ENCODE results near the gene NECAP2.
"Not testable (repeated sequence)": the region's sequence is repeated elsewhere in the genome, so short reads cannot be mapped to it uniquely, and the experiment has no call there.

NECAP2 gene

DNA sequence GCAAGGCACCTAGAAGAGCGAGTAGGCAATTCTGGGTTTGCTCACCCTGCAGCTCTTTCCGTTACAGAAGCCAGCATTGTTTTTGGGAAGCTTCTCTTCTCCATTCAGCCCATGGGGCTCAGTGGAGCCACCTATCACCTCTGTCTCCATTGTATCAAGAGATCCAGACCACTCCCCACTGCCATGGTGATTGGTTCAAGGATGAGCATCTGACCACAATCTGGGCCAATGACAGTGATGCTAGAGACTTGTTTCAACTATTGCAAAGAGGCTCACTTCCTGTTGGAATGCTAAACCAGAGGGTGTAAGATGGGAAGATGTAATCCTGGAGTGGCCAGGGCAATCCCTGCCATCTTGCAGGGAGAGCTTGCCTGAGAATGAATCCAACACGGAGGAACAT, 9.9 kb upstream of the NECAP2 start:
- DNase-seq (ENCODE audit: low read depth) = peak; percentile 31

DNA sequence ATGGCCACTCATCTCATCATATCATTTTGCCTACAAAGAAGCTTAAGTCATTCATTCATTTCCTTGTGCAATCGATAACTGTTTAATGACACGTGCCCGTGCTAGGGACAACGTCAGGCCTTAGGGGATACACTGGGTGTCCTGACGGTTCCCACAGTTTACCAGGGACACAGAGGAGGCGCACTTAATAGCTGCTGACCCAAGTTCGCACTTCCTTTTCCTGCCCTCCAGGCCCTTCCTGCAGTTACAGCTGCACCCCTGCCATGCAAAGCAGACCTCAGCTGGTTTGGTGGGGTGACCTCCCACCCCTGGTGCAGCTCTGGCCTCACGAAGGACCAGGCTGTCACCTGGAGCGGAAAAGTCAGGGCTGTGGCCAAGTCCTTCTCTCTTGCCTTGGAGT, 7.5 kb upstream of the NECAP2 start:
- no peak for DNase-seq (ENCODE audit: low read depth)

DNA sequence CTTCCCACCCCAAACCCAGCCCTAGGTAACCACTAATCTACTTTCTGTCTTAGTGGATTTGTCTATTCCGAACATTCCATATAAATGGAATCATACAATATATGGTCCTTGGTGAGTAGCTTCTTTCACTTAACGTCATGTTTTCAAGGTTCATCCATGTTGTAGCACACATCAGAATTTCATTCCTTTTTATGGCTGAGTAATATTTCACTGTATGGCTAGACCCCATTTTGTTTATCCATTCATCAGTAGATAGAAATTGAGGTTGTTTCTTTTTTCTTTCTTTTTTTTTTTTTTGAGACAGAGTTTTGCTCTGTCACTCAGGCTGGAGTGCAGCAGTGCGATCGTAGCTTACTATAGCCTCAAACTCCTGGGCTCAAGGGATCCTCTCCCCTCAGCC, 6.5 kb upstream of the NECAP2 start:
- DNase-seq (ENCODE audit: low read depth) = no peak

DNA sequence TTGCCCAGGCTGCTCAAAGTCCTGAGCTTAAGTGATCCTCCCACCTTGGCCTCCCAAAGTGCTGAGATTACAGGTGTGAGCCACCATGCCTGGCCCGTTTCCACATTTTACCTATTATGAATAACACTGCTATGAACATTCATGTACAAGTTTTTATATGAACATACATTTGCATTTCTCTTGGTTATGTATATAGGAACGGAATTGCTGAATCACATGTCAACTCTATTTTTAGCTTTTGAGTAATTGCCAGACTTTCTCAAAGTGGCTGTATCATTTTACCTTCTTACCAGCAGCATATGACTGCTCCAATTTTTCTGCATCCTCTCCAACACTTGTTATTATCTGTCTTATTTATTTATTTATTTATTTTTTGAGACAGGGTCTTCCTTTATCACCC, 6.0 kb upstream of the NECAP2 start:
- DNase-seq (ENCODE audit: low read depth) = peak; percentile 46

DNA sequence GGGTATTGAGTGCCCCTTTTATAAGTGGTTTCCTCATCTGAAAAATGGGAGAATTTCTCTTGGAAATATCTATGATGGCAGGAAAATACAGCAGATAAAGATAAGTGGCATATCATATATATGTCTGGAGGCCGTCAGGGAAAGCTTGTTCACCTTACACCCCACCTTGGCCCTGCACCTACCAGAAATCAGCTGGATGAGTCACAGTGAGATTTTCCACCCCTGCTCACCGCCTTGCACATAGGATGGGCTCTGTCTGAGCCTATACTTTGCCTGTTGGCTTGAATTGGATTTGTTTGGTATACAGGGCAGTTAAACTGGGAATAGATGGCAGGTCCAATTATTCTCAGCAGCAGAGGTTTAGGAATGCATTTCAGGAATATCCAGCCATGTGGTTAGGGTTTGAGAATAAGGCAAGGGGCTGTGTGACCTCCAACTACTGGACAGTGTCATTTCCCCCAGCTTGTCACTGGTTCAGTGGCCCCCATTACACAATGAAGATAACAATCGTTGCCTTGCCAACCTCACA, 3.5 kb upstream of the NECAP2 start, which contains the start of gene SPATA21:
TSS of gene SPATA21 (minus strand) at position 479 of the 529 bp plus-strand sequence. CDS start 6,053 bp downstream, outside the sequence.
- no peak for DNase-seq (ENCODE audit: low read depth)

DNA sequence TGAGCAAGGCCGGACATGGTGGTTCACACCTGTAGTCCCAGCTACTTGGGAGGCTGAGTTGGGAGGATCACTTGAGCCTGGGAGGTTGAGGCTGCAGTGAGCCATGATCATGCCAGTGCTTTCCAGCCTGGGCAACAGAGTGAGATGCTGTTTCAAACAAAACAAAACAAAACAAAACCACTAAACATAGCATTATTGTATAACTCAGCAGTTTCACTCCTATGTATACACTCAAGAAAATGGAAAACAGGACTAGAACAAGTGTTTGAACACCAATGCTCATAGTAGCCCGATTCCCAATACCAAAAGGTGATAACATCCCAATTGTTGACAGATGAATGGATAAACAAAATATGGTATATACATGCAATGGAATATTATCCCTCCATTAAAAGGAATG, 2.0 kb upstream of the NECAP2 start:
- DNase-seq (ENCODE audit: low read depth) = no peak

DNA sequence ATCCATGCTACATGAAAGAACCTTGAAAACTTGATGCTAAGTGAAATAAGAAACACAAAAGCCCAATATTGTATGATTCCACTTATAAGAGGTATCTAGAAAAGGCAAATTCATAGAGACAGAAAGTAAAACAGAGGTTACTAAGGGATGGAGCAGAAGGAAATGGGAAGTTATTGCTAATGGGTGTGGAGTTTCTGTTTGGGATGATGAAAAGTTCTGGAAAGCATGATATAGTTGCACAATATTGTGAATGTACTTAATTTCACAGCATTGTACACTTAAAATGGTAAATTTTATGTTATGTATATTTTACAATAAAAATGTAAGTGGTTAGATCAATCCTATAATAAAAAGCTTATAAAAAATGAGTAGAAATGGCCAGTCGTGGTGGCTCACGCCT, 1.6 kb upstream of the NECAP2 start:
- DNase-seq (ENCODE audit: low read depth) = no peak

DNA sequence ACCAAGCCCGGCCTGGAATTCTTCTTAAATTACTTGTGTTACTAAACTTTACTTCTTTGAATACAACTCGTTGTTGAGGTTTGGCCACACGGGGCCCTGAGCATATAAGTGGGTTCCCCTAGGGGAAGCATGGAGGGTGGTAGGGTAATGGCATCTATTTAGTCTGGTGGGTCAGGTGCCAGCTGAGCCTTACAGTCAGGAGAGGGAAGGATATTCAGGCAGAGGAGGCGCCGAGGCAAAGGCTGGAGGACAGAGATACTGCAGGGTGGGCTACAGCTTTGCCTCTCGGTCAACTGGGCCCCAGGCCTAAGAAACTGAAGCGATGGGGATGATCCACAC, 424 bp upstream of the NECAP2 start:
- DNase-seq (ENCODE audit: low read depth) = no peak

DNA sequence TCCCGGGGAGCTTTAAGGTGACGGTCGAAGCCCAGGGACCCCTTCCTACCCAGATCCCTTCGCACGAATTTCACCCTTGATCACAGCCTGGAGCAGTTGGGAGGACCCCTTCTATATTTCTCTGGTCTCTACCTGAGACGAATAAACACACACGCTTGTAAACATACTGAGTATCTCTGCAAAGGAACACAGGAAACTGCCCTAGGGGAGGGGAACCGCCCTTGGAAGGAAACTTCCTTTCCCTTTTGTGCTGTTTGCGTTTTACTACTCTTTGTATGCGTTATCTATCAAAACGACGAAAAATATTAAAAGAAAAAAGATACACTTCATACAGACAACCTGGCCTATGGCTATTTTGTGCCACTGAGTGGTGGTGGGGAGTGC, 750 bp downstream of the NECAP2 start:
- peak; percentile 36 for DNase-seq (ENCODE audit: low read depth)

DNA sequence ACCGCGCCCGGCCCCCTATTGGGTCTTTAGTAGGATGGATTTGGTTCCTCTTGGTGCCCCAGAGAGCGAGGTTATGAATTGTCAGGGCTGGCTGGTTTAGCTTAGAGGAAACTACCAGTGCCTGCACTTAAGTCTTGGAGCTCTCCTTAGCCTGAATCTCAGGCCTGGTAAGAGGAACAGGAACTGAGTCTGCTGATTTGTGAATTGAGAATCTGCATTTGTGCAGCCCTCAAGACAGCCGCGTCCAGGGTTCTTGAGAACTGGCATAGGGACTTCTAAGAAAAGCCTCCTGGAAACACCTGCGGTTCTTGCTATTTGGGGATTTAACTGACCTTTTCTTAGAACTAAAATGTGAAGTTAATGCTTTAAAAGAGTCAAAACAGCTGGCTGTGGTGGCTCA, 1.7 kb downstream of the NECAP2 start:
- no peak for DNase-seq (ENCODE audit: low read depth)

DNA sequence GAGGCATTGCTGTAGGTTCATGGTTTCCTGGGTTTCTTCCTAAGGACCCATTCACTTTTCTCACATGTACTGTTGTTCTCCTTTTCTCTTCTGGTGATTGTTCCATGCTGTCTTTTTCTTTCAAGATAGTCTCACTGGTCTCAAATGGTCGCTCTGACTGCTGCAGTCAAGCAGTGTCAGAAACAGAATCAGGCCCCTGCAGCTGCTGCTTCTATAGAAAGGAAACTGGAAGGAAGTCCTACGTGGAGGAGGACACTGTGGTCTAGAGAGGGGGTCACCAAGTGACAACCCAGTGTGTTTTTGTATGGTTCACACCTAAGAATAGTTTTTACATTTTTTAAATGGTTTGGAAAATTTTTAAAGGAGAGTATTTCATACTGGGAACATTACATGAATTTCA, 2.4 kb downstream of the NECAP2 start:
- no peak for DNase-seq (ENCODE audit: low read depth)

DNA sequence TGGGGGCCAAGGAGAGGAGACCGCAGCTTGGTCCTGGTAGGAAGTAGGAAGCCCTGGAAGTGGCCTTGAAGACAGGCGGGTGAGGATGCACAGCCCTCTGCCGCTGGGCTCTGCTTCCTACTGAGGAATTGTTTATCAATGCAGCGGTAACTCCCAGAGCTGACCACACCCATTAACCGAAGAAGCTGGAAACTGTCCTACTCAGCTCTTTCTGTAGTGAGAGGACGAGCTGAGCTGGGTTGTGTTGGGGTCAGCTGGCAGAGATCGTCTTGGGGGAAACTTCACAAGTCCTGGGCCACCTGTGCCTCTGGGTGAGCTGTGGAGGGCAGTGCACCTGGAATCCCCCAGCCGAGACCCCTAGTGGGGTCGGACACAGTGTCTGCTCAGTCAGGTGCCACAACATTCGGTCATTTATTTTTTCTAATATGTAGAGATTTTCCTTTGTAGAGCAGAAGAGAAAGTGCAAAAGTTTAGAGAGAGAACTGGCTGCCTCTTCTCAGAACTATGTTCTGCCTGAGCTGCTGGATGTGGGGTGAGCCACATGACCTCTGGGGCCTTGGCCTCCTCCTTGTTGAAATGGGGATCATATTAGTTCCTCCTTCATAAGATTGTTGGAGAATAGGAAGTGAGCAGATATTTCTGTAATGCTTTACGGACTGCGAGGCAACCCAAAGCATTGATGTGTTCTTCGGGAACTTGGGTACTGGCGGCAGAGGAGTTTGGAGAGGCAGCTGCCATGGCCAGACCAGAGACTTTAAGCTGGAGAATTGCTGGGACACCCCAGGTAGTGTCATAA, 3.6 kb downstream of the NECAP2 start:
- DNase-seq (ENCODE audit: low read depth) = no peak

DNA sequence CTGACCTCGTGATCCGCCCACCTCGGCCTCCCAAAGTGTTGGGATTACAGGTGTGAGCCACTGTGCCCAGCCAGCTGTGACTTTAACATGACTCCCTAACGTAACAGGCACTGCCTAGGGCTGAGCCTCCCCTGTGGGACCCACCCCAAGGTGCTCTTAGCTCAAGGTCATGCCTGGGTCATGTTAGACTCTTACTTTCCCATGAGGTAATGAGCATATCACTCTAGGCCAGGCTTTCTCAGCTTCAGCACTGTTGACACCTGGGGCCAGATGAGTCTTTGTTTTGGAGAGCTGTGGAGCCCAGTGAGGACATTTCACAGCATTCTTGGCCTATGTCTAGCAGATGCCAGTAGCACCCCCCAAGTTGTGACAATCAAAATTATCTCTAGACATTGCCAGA, 4.5 kb downstream of the NECAP2 start:
- no peak for DNase-seq (ENCODE audit: low read depth)

DNA sequence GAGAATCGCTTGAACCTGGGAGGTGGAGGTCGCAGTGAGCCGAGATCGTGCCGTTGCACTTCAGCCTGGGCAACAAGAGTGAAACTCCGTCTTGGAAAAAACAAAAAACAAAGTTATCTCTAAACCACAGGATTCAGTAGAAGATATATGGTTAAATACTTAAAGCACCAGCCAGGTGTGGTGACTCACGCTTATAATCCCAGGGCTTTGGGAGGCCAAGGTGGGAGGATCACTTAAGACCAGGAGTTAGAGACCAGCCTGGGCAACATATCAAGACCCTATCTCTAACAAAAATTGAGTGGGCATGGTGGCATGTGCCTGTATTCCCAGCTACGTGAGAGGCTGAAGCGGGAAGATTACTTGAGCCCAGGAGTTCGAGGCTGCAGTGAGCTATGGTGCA, 5.6 kb downstream of the NECAP2 start:
- no peak for DNase-seq (ENCODE audit: low read depth)

DNA sequence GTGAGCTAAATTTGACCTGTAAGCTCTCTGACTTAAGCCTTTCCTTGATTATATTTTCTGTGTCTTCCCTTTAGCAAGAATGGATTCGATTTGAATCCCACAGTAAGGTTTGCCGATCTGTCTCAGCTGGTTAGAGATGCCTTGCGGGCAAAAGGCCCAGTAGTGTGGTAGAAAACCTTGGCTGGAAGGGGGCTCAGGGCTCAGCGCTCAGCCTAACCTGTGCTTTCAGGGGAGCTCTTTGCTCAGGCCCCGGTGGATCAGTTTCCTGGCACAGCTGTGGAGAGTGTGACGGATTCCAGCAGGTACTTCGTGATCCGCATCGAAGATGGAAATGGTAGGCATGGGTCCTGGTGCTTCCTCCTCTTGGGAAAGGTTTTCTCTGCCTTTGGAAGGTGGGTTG, 7.1 kb downstream of the NECAP2 start:
- DNase-seq (ENCODE audit: low read depth) = no peak

DNA sequence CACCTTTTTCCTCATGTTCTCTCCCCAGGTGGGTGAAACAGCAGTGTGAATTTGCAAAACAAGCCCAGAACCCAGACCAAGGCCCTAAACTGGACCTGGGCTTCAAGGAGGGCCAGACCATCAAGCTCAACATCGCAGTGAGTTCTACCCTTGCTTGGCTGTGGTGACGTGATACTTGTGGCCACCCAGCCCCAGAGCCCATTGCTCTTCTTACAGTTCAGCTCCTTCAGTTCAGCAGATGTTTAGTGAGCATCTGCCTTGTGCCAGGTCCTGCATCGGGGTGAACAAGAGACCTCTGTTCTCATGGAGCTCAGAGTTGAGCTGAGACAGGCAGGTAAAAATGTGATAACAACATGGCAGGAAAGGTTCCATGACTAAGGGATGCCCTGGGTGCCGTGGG, 8.5 kb downstream of the NECAP2 start:
- no peak for DNase-seq (ENCODE audit: low read depth)

DNA sequence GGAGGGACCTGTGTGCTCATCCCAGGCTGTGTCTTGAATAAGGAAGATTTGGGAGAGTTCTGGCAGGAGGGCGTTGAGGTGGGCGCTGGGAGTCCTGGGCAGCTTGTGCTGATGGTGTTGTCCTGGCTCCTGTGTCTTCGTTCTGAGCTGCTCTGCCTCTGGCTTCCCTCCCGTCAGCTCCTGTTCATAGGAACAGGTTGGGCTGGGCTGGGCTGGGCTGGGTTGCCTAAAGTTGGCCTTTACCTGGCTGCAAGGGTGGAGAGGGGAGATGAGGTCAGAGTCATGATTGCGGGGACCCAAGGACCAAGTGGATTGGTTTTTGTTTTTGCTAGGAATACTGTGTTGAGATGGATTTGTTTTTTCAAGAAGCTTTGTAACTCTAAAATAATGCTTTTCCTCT, 9.1 kb downstream of the NECAP2 start:
- DNase-seq (ENCODE audit: low read depth) = no peak

DNA sequence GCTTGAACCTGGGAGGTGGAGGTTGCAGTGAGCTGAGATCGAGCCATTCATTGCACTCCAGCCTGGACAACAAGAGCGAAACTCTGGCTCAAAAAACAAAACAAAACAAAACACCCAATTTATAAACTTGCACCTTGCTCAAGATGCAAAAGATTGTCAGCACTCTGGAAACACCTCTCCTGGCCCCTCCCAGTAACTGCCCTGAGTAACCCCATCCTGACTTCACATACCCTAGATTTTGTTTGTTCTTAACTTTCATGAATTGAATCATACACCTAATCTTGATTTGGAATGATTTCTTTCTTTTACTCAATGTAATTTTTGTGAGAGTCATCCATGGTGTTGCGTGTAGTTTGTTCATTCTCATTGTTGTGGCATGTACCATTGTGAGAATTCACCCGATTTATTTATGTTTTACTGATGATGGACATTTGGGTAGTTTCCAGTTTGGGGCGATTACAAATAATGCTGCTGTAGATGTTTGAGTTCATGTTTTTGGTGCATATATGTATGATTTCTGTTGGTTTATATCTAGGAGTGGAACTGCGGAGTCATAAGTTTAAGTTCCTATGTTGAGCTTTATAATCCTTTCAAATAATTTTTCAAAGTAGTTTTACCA, 10.4 kb downstream of the NECAP2 start:
- DNase-seq (ENCODE audit: low read depth) = no peak

DNA sequence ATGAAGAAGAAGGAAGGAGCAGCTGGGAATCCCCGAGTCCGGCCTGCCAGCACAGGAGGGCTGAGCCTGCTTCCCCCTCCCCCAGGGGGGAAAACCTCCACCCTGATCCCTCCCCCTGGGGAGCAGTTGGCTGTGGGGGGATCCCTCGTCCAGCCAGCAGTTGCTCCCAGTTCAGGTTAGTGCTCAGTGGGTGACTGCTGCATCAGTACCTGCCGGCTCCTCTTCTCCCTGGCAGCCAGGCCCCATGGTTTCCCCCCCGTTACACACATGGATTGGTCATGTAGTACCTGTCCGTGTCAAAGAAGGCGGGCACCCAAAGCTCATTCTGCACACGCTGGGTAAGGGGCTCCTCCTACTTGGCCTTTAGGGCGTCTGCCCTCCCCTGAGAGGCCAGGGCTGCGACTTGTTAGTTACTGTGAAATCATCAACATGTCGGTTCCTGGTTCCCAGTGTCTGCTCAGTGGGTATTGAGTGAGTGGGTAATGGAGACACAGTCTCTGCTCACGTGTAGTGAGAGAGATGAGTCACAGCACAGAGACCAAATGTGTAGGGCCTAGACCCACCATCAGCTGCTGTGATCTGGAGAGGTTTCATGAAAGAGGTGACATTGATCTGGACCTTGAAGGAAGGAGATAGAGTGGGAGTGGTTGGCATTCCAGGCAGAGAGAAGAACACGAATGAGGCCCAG, 11.5 kb downstream of the NECAP2 start:
- DNase-seq (ENCODE audit: low read depth) = no peak

DNA sequence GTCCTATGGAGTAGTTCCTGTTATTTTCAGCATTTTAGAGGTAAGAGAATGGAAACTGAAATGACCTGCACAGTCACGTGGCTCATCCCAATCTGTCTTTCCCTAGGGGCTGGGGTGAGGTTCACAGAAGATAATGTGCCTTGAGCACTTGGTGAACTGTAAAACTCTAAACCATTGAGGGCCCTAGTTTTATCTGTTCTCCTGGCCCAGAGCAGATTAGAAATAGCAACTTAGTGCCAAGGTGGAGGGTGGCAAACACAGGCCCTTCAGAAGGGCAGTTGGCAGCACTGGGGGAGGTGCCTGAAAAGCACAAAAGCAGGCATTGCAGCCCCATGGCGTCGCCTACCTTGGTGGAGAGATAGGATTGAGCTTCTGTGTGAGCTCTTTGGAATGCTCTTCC, 14.4 kb downstream of the NECAP2 start:
- DNase-seq (ENCODE audit: low read depth) = not testable (repeated sequence)

DNA sequence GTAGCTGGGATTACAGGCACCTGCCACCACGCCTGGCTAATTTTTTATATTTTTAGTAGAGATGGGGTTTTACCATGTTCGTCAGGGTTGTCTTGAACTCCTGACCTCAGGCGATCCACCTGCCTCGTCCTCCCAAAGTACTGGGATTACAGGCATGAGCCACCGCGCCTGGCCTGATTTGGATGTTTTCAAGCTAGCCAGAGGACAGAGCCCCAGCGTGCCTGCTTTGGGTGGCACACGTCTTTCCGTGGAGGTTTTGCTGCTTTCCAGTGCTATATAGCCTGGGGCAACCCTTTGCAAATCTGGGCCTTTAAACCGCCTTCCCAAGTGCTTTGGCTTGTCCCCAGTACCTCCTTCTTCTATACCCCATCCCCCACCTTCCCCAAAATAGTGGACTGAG, 15.6 kb downstream of the NECAP2 start:
- not testable (repeated sequence) for DNase-seq (ENCODE audit: low read depth)

DNA sequence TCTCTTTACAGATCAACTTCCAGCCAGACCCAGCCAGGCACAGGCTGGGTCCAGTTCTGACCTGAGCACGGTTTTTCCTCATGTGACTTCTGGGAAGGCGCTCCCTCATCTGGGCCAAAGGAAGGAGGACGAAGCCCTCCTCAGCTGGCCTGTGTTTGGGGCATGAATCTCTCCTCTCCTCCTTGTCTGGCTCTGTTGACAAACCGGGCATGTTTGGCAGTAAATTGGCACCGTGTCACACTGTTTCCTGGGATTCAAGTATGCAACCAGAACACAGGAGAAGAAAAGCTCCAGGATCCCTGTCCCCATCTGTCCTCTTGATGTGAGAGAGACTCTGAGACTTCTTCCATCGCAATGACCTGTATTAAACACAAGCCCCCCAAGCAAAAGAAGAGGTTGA, 18.3 kb downstream of the NECAP2 start:
- no peak for DNase-seq (ENCODE audit: low read depth)

DNA sequence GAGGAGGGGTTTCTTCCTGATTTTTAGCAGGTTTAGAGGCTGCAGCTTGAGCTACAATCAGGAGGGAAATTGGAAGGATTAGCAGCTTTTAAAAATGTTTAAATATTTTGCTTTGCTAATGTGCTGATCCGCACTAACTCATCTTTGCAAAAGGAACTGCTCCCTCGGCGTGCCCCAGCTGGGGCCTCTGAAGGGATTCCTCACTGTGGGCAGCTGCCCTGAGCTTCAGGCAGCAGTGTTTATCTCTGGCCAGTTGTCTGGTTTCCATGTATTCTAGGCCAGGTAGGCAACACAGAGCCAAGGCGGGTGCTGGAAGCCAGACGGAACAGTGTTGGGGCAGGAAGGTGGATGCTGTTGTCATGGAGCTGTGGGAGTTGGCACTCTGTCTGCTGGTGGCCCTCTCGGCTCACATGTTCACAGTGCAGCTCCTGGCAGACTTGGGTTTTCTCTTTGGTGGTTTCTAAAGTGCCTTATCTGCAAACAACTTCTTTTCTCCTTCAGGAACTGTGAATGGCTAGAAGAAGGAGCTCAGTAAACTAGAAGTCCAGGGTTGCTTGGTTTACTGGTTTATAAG, 18.9 kb downstream of the NECAP2 start:
- DNase-seq (ENCODE audit: low read depth) = no peak
